GM23248 (cell line): Measurements from ENCODE around the gene TWIST2.

Source experiments
- EZH2 ChIP-seq: fragments of 200-600 bp; sonication (generic); IDR thresholded peaks from 2 replicates; pipeline ENCODE4 v1.6.1; 2018; ENCODE audit warnings: antibody characterized with exemption, mild to moderate bottlenecking; ENCODE audit not compliant: insufficient read depth, poor library complexity, severe bottlenecking
- EZH2phosphoT487 ChIP-seq: fragments of 200-600 bp; sonication (generic); IDR thresholded peaks from 2 replicates; pipeline ENCODE4 v1.6.1; 2018; ENCODE audit warnings: antibody characterized with exemption, moderate library complexity, mild to moderate bottlenecking, low read depth; ENCODE audit not compliant: insufficient read depth

- TF ChIP-seq EZH2 (no peak), EZH2phosphoT487 (no peak)
These were observed 90.1 kb downstream of the TWIST2 start for GRCh38 chr2:238938003-238938400.
